ENCODE measurements around the gene LCT. TPM values are rescaled to one million over a fixed set of nuclear protein-coding genes. Genes with fewer than 3 reads are reported as not detected.
"Not testable (repeated sequence)": the region's sequence is repeated elsewhere in the genome, so short reads cannot be mapped to it uniquely, and the experiment has no call there.

Gene LCT
- total RNA-seq, 1 experiment from 2014 or later, result 0.02 TPM

DNA sequence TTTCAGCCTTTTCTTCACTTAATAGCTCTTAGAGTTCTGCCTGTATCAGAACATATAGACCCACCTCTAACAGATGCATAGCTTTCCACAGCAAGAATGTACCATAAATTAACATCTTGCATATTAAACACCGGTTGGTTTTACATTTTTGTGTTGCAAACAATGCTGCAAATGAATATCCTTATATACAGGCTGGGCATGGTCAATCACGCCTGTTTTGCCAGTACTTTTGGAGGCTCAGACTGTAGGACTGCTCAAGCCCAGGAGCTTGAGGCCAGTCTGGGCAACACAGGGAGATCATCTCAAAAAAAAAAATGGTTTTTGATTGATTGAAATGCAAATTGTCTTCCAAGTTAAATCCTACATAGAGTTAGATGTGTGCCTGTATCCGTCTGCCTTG, 1.5 kb upstream of the LCT start:
- DNase-seq (ENCODE audit: extremely low read depth, low read depth), result no peak

DNA sequence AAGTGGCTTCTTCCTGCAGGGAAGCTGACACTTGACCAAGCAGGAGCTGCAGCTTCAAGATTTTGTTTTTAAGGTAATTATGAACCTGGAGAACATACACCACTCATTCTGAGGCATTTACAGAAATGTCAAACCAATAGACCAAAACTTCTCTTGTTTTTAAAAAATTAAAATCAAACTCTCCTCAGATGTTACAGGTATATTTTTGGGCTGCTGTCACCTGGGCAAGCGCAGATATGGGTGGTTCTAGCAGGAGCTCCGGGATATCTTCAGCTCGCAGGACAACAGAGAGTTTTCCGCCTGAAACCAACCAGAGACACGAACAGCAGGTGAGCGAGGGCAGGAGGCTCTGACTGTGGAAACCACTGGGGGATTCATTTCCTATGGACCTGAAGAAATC, 4.1 kb downstream of the LCT start:
- no peak for DNase-seq (ENCODE audit: extremely low read depth, low read depth)

DNA sequence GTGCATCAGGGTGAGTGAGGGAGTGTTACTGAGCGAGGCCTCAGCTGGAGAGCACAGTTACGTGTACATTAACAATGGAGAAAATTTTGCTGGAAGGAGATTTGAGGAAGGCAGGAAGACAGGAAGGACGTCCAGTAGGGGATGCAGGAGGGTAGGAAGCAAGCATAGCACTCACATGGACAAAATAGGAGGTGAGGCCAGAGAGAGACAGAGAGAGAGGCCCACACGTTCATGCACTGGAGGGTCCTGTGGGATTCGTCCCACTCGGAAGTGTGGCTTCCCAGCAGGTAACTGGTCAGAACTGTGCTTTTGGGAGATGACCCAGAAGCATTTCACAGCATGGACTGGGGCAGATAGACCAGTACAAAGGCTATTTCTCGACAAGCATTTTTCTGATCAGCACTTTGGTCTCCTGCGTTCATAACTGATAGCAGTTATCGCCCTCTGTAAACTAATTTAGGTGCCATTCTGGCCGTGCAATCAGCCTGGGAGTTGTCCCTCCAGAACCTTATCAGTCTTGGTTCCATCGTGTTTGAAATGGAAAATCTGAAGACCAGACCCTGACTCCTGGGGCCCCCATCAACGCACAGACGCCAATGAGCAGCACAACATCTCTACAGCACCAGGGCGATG, 5.7 kb downstream of the LCT start:
- no peak for DNase-seq (ENCODE audit: extremely low read depth, low read depth)

DNA sequence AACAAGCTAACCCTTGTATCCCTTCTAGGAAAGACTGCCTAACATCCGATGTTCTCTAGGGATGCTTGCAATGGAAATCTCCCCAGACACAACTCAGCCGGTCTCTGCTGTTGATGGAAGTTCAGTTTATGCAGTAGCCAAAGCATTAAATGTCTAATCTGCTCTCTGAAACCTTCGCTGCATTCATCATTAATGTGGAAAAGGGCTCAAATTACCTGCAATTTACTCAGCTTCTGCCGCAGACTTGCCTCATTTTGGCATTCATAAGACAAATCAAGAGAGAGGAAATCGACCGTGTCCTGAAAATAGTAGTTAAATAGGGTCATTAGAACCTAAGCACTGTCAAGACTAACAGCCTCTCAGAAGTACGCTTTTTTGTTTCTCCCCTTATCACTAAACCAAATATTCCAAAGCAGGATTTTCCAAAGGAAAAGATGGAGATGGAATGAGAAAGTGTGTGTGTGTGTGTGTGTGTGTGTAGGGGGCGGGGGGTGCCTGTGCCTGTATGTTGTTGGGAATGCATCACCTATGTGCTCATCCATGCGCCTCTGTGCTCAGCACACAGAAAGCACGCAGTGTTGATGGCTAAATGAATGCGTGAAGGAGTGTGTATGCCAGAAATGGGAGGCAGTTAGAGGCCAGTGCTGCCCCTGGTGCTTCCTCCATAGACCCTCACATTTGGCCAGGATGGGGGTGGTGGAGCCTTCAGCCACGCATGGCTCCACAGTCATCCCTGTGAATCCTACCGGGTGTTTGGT, 7.4 kb downstream of the LCT start:
- no peak for DNase-seq (ENCODE audit: extremely low read depth, low read depth)

DNA sequence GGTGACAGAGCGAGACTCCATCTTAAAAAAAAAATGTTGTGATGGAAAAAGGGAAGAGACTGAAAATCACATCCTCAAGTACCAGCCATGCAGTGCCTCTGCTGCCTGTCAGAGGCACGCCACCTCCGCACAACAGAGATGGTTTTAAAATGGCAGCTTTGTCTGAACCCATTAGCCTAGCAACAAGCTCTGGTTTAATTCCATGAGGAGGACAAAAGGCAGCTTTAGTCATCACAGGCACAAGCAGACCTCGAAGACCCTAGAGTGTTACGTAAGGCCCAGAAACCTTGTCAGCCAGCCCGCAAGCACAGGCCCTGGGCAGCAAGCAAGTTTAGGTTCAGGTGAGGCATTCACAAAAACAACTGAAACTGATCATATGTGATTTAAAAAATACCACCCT, 10.4 kb downstream of the LCT start:
- no peak for DNase-seq (ENCODE audit: extremely low read depth, low read depth)

DNA sequence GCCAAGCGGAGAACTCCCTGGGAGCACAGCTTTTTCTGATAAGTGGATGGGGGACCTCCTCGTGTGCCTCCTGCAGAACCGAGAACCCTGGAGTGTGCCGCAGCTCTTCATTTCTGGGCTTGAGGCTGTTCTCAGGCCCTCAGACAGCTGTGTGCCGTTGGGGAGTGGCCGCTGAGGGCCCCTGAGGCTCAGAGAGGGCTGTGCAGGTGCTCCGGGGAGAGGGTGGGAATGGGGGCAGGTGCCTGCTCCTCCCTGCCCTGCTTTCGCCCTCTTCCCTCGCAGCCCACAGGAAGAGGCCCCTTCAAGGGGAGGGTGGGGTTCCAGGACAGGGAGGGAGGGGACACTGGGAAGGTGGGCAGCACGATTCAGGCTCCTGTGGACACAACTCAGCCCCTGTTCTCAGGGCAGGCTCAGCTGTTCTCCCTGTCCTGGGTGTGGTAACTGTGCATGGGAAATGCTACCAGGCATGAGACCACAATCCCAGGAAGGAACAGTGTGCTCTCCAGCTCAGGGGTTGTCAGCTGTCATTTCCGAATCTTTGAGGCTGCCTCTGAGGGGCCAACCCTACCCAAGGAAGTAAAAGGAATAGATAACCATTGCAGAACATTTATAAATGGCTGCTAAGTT, 11.3 kb downstream of the LCT start:
- no peak for DNase-seq (ENCODE audit: extremely low read depth, low read depth)

DNA sequence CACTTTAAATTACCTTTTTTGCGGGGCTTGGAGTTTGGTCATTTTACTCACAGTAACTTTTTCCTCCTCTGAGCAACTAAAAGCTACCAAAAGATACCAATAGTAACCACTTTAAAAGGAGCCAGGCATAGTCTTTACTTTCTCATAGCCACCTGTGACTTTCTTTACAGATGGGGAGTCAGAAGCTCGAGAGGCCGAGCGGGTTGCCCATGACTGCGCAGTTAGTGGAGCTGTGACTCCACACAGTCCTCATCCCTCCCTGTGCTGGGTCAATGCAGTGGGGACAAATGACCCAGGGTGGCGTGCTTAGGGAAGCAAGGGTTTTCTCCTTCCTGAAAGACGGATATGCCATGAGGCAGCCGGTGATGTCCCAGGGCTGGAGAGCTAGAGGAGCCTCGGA, 11.9 kb downstream of the LCT start:
- no peak for DNase-seq (ENCODE audit: extremely low read depth, low read depth)

DNA sequence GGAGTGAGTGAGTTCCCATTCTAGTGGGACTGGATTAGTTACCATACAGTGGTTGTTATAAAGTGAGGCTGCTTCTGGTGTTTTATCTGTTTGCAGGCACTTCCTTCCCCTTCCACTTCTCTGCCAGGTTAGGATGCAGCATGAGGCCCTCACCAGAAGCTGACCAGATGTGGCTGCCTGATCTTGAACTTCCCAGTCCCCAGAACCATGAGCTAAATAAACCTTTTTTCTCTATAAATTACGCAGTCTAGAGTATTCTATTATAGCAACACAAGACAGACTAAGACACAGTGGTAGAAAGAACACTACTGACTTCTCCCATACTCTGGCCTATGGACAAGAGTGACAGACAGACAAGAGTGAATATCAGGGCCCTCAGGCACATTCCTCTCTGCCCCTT, 14.1 kb downstream of the LCT start:
- DNase-seq (ENCODE audit: extremely low read depth, low read depth), result no peak

DNA sequence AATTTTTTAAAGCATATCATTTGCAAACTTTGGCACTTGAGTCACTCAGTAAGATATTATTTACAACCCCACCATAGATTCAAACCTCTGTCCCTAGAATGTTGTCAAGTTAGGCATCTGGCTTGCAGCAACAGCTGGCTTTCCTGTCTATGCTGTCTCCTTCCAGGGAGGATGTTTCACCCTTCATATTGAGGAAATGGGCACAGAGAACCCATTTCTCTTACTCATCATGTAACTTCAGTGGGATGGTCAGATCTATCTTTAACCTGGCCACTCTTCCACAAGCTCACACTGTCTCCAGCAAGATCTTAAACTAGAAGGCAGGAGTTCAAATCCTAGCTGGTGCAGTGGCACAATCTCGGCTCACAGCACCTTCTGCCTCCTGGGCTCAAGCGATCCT, 15.8 kb downstream of the LCT start:
- DNase-seq (ENCODE audit: extremely low read depth, low read depth), result no peak

DNA sequence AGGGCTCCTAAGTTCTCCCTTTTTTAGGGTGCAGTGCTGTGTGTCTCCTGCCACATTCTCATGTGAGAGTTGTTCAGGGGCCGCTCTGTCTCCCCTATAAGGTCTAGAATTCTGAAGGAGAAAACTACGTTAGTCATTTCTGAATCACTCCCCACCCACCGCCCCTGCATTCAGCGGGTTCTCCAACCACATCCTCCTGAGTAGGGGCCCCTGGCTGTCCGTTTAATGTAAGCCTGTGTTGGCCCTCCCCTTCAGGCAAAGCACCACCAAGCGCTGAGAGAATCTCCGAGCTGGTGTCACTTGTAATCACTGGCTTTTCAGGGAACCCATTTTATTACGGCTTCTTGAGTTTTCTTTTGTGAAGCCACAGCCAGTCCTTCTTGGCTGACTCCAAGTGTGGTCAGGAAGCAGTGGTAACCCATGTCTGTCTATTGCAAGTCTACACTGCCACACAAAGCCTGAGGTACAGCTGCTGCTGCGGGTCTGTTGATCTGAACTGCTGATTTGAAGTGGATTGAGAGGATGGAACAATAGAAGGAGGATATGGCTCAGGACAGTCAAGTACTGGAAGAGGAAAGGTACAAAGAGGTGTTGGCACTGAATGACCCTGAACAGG, 16.9 kb downstream of the LCT start:
- no peak for DNase-seq (ENCODE audit: extremely low read depth, low read depth)

DNA sequence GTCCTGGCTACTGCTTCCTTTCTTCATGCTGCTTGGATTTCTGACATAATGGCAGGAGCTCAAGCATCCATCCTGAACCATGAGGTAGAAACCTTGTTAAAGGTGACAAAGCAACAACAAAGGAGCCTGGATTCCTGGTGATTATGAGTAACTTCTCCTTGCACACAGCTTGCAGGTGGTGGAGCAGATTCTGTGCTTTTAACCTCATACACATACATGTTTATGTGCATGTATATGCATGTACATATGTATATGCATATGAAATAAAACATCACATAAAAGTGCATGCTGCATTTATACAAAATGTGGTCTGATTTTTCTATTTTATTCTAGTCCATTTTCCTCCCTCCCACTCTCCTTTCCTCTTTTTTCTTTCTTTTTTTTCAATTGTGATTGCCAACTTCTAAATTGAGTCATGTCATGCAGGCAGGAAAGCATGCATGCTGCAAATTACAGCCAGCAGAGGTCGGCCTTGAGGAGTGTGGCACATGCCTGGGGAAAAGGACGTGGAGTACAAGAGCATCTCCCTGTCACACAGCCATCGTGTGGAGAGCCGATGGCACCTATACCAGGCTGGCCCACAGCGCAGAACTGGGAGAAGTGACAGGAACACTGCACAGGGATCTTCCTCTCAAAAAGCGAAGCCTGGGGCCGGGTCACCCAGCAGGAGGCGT, 17.9 kb downstream of the LCT start:
- DNase-seq (ENCODE audit: extremely low read depth, low read depth), result no peak

DNA sequence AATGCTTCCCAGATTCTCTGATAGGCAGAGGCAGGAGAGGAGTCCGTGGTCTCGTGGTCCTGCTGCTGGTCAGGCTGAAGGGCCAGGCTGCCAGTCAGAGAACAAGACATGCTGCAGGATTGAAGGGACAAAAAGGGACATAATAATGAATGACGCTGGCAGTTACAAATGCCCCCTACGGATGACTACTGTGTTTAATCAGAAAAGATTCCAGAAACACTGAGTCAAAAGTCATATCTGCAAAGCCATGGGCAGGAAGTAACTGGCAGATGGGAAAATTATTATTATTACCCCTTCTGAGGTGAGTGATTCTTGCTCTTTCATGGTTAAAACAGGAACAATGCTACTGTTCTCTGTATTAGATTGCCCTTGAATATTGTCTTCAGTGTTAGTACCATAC, 19.0 kb downstream of the LCT start:
- DNase-seq (ENCODE audit: extremely low read depth, low read depth), result no peak

DNA sequence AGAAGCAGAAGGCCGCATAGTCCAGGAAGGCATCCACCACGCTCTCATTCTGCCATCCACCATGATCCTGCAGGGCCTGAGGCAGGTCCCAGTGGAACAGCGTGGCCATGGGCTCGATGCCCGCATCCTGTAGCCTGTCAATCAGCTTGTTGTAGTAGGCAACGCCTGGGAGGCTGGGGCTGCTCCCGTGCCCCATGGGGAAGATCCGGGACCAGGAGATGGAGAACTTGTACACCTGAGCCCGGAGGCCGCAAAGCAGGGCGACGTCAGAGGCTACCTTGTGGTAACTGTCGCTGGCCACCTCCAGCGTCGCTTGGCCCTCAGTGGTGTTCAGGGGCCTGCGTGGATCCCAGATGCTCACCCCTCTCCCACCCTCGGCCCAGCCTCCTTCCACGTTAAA, 19.5 kb downstream of the LCT start:
- no peak for DNase-seq (ENCODE audit: extremely low read depth, low read depth)

DNA sequence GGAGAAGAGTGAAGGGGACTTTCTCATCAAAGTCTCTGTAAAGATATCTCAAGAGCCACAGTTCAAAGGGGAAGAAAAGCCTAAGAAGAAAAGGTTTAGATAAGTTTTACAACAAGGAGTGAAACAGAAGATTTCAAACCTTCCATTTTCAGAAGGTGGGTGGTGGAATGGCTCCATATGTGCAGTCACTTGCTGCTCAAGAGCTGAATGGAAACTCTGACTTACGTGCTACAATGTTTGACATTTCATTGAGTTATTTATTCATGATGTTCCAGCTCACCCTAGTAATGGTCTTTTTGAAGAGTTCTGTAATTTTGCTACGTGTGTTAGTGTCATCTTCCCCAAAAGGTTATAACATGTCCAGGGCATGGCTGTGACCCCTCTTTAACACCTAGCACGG, 21.7 kb downstream of the LCT start:
- no peak for DNase-seq (ENCODE audit: extremely low read depth, low read depth)

DNA sequence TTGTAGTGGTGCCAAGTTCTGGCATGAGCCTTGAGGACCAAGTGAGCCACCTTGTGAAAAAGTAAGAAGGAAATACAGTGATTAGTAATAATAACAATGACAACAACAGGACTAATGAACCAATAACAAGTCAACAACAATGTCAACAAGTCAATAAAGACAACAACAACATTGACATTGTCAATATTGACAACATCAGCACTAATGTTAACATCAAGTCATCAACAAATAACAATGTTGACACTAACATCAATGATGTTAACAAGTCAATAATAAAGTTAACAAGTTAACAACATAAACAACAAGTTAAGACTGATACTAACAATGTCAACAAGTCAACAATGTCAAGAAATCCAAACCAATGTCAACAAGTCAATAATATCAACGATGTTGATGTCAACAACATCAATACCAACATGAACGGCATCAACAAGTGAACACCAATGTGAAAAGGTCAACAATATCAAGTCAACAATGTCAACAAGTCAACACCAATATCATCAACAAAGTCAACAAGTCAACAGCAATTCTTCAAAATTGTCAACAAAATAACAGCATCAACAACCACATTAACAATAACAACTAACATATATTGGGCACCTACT, 24.0 kb downstream of the LCT start:
- no peak for DNase-seq (ENCODE audit: extremely low read depth, low read depth)

DNA sequence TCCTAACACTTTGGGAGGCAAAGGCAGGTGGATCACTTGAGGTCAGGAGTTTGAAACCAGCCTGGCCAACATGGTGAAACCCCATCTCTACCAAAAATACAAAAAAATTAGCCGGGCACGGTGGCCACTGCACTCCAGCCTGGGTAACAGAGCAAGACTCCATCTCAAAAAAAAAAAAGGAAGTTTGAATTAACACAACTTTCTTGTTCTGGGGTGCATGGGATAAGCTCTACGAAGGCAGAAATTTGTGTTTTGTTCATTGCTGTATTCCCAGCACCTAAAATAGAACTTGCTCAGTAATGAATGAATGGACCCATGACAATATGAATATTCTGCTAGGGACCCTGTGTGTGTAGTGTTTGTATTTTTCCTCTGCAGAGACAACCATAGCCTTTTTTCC, 29.1 kb downstream of the LCT start:
- DNase-seq (ENCODE audit: extremely low read depth, low read depth), result not testable (repeated sequence)

DNA sequence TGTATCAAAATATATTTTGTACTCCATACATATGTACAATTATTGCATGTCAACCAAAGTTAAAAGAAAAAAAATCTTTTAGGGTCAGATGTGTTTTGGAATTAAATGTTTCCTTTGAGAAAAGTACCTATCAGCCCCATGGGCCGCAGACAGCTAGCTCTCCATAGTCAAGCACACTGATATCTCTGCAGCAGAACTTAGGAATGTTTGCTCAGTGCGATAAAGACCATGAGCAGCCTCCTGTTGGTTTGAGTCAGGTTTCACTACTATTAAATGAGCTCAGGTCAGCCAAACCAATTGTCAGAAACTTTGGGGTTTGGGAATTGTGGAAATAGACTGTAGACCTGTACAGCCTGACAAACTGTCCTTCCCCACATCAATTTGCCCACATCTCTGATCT, 33.7 kb downstream of the LCT start:
- DNase-seq (ENCODE audit: extremely low read depth, low read depth), result no peak

DNA sequence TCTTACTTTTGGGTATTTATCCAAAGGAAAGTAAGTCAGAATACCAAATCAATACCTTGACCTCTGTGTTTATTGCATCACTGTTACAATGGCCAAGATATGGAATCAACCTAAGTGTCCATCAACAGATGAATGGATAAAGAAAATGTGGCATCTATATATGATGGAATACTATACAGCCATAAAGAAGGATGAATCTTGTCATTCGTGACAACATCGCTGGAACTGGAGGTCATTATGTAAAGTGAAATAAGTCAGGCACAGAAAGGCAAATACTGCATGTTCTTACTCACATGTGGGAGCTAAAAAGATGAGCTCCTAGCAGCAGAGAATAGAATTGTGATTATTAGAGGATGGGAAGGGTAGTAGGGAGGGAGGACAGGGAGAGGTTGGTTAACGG, 34.6 kb downstream of the LCT start:
- DNase-seq (ENCODE audit: extremely low read depth, low read depth), result no peak

DNA sequence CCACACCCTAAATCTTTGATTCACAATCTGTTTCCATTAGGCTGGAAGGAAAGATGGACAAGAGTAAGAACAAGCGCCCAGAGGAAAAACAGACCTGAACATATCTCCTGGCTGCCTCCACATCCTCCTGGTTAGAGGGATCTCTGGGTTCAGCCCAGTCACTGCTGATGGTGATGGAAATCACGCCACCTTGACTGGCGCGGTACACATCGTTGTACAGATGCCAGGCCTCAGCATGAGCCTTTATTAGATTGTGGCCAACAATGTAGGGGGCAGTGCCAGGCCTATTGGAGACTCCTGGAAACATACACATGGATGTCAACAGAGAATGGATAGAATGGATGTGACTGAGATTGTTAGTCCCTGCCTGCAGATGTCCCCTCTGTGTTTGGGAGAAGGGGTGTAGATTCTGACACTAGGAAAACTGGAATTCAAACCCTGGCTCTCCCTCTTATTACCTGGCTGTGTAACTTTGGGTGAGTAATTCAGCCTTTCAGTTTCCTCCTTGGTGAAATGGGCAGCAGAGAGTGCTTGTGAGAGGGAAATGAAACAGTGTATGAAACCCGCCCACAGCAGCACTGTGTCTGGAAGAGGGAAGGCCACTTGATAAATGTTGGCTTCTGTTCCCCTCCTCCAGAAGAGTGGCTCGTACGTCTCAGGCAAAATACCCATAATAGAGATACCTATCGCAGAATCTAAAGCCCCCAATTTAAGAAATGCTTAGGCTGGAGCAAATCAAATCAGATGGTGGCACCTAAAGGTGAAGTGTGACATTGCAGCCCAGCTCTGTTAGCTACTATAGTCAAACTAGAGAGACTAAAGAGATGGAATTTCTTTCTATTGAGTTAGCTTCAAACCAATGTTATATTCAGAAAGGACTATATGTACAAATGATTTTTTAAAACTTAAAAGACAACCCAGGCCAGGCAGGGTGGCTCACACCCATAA, 36.2 kb downstream of the LCT start:
- DNase-seq (ENCODE audit: extremely low read depth, low read depth), result no peak

DNA sequence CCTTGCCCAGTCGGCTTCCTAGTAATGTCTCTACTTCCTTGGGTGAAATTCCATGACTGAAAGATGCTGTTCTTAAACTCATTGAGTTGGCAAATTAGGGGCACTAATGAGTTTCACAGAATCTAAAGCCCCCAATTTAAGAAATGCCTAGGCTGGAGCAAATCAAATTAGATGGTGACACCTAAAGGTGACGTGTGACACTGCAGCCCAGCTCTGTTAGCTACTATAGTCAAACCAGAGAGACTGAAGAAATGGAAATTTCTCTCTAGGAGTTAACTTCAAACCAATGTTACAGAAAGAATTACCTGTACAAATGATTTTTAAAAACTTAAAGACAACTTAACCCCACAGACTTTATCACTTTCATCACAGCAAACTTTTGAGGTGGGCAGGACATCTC, 37.2 kb downstream of the LCT start:
- DNase-seq (ENCODE audit: extremely low read depth, low read depth), result no peak
